ENCODE results near the gene GAS2L1.

GAS2L1 gene

GRCh38 chr22:29306175-29306834 lies at the start of gene GAS2L1:
TSS of gene GAS2L1 (plus strand) at chr22:29306650. CDS start at chr22:29308106, 1,456 bp downstream.
- in situ Hi-C loops (cut with HindIII; ENCODE audit: low sequenced_read_pairs), result no loop called here
- H3K4me3 ChIP-seq (ENCODE audit: low read depth, low read length), result peak within 1 kb of the TSS; percentile 66
- TF ChIP-seq, protein P1, sequence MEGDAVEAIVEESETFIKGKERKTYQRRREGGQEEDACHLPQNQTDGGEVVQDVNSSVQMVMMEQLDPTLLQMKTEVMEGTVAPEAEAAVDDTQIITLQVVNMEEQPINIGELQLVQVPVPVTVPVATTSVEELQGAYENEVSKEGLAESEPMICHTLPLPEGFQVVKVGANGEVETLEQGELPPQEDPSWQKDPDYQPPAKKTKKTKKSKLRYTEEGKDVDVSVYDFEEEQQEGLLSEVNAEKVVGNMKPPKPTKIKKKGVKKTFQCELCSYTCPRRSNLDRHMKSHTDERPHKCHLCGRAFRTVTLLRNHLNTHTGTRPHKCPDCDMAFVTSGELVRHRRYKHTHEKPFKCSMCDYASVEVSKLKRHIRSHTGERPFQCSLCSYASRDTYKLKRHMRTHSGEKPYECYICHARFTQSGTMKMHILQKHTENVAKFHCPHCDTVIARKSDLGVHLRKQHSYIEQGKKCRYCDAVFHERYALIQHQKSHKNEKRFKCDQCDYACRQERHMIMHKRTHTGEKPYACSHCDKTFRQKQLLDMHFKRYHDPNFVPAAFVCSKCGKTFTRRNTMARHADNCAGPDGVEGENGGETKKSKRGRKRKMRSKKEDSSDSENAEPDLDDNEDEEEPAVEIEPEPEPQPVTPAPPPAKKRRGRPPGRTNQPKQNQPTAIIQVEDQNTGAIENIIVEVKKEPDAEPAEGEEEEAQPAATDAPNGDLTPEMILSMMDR (IDR thresholded peaks at IDR 0.05; ENCODE audit: low read depth, low read length, missing control alignments), result peak; percentile 27
- no peak for DNase-seq (ENCODE audit: low read depth)

- DNase-seq (ENCODE audit: low read depth), result no peak
- no peak overlapping the region for H3K4me3 ChIP-seq (ENCODE audit: low read depth, low read length)
- in situ Hi-C loops (cut with HindIII; ENCODE audit: low sequenced_read_pairs), result no loop called here
- TF ChIP-seq, protein P1 (IDR thresholded peaks at IDR 0.05; ENCODE audit: low read depth, low read length, missing control alignments), result no peak
Measured at GRCh38 chr22:29257751-29258181, 48.7 kb upstream of the GAS2L1 start.

DNA sequence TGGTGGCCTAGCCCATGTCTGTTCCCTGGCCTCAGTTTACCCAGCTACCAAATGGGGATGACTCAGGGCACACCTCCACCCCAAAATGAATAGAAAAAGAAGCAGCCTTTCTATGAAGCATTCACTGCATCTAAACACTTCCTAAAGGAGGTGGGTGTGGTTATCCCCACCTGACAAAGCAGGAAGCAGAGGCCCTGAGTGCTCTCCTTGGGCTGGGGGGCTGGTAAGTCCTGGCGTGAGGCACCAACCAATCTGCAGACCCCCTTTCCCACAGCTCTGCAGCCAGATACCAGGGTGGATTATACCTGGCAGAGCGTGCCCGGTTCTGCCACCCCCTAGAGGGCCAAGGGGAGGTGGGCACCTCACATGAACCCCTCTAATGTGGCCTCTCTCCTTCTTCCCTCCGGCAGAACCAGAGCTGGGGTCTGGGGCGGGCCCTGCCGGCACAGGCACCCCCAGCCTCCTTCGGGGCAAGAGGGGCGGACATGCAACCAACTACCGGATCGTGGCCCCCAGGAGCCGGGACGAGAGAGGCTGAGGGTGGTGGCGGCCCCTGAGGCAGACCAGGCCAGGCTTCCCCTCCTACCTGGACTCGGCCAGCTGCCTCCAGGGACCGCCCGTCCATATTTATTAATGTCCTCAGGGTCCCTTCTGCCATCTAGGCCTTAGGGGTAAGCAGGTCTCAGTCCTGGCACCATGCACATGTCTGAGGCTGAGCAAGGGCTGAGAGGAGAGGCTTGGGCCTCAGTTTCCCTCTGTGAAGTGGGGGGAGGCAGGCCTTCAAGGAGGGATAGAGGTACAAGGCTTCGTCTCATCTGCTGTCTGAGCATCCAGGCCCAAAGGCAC lies 47.8 kb upstream of the GAS2L1 start:
- TF ChIP-seq, protein P1 (IDR thresholded peaks at IDR 0.05; ENCODE audit: low read depth, low read length, missing control alignments), result no peak
- DNase-seq (ENCODE audit: low read depth), result no peak
- no peak overlapping the region for H3K4me3 ChIP-seq (ENCODE audit: low read depth, low read length)
- in situ Hi-C loops (cut with HindIII; ENCODE audit: low sequenced_read_pairs), result no loop called here

- TF ChIP-seq, protein P1 (IDR thresholded peaks at IDR 0.05; ENCODE audit: low read depth, low read length, missing control alignments), result peak; percentile 12
- in situ Hi-C loops (cut with HindIII; ENCODE audit: low sequenced_read_pairs), result no loop called here
Measured at GRCh38 chr22:29259253-29259899, 47.1 kb upstream of the GAS2L1 start.

GRCh38 chr22:29260031-29260560 lies 46.4 kb upstream of the GAS2L1 start:
- no peak overlapping the region for H3K4me3 ChIP-seq (ENCODE audit: low read depth, low read length)
- no peak for DNase-seq (ENCODE audit: low read depth)
- in situ Hi-C loops (cut with HindIII; ENCODE audit: low sequenced_read_pairs), result no loop called here
- TF ChIP-seq, protein P1 (IDR thresholded peaks at IDR 0.05; ENCODE audit: low read depth, low read length, missing control alignments), result no peak

More at GRCh38 chr22:29259253-29259899, 47.1 kb upstream of the GAS2L1 start:
- no peak overlapping the region for H3K4me3 ChIP-seq (ENCODE audit: low read depth, low read length)
- no peak for DNase-seq (ENCODE audit: low read depth)

Data from astrocyte of the cerebellum (primary cell).